ENCODE measurements around the gene PHF19. TPM values are rescaled to one million over a fixed set of nuclear protein-coding genes. Genes with fewer than 3 reads are reported as not detected.

The PHF19 gene
- total RNA-seq (2022; extraction: Qiagen RNA extraction), result 89.0 to 135 TPM (median 124 TPM) in 5 replicates

DNA sequence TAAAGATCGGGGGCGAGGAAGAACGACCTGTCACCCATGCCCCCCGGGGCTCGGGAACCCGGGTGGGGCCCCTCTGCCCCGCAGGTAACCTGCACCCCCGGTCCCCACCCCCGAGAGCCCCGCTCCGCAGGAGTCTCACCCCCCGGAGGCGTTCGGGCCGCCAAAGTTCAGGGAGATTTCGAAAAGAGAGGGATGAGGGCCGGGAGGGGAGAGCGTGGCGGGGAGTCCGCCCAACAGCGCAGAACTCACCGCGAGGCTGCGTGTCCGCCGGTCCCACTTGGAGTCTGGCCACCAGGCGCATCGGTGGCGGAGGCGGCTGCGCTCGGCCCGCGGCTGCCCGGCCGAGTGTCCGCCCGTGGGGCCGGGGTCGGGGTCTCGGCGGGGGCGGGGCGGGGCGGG is at the start of gene PHF19:
Gene PHF19, minus strand, starts transcription at position 347 of the 399 bp plus-strand sequence. CDS start 2,447 bp downstream, outside the sequence.

DNA sequence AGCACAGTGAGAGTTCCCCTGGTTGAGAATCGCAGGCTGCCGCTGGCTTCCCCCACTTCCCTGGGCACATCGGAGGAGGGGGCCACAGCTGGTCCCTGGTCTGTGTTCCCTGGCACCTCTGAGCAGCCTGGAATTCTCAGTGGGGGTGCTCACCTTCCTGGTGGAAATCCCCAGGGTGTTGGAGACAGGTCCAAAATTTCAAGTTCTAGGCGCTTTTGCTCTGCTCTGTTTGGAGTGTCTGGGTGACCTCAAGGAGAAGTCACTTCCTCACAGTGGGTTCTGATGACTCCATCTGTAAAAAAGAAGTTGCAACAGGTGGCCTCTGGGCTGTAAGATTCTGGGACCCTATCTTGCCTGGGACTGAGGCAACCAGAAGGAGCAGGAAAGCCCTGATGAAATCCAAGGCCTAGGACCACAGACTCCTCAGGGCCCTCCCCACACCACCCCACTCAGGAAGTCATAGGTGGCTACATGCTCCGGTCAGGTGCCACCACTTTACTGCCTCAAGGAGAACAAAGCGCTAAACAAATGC is 49.5 kb upstream of the PHF19 start, which contains the start of gene TRAF1:
Gene TRAF1, minus strand, starts transcription at position 400 of the 532 bp plus-strand sequence. CDS start 721 bp downstream, outside the sequence.

DNA sequence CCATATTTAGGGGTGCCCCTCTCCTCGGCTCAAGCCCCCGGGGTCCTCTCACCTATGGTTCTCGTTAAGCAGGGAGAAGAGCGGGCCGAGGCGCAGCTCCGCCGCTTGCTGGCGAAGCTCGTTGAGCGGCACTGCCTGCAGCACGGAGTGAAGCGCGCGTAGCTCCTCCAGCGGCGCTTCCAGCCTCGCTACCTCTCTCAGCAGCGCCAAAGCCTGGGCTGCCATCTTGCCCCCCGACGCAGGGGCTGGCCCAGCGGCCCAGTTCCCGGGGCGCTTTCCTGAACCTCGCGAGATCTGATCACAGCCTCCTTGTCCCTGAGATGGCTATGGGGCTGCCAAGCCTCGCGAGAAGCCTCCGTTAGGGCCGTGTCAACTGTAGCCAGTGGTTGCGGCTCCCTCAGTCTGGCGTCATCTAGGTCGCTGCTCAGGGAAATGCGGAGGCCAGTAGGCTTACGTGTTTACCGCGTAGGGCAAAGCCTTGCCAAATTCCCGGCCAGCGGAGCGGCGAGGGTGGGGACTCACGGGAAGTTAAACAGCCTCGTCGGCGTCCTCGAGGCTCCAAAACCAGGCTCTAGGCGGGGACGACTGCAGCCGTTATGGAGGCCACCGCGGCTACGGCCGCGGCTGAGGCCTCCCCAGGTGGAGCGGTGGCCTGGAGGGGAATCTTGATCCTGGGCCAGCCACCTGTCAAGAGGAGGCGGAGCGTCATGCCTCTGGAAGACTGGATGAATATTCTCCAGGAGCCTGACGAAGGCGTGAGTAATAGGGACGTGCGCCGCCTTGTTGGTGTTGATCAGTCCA is 34.1 kb downstream of the PHF19 start, which contains the start of gene PSMD5:
Gene PSMD5, minus strand, starts transcription at position 238 of the 801 bp plus-strand sequence. Its CDS starts 13 bp downstream, at position 225.

Other genes starting within 250 kb of the PHF19 start
- 16.3 to 22.1 TPM (median 18.9 TPM) in 5 replicates for gene MEGF9, start 162.7 kb downstream of the PHF19 start, total RNA-seq (2022; extraction: Qiagen RNA extraction)
- 33.9 to 40.2 TPM (median 37.4 TPM) in 5 replicates for gene FBXW2, start 83.8 kb downstream of the PHF19 start, total RNA-seq (2022; extraction: Qiagen RNA extraction)
- gene PSMD5, start 34.3 kb downstream of the PHF19 start, total RNA-seq (2022; extraction: Qiagen RNA extraction), result 26.2 to 38.5 TPM (median 26.4 TPM) in 5 replicates
- 1.6 to 2.3 TPM (median 1.9 TPM) in 5 replicates for gene TRAF1, start 49.6 kb upstream of the PHF19 start, total RNA-seq (2022; extraction: Qiagen RNA extraction)
- gene C5, start 173.1 kb upstream of the PHF19 start, total RNA-seq (2022; extraction: Qiagen RNA extraction), result 10.8 to 13.7 TPM (median 11.3 TPM) in 5 replicates
- 4.3 to 6.7 TPM (median 5.5 TPM) in 5 replicates for gene CNTRL, start 197.8 kb upstream of the PHF19 start, total RNA-seq (2022; extraction: Qiagen RNA extraction)

Data from A549 treated with AZD2906 at 1 μM for 4 hours (cell line).